ENCODE results near the gene CHRNB4. TPM values are rescaled to one million over a fixed set of nuclear protein-coding genes. Genes with fewer than 3 reads are reported as not detected.

CHRNB4 gene, protein sequence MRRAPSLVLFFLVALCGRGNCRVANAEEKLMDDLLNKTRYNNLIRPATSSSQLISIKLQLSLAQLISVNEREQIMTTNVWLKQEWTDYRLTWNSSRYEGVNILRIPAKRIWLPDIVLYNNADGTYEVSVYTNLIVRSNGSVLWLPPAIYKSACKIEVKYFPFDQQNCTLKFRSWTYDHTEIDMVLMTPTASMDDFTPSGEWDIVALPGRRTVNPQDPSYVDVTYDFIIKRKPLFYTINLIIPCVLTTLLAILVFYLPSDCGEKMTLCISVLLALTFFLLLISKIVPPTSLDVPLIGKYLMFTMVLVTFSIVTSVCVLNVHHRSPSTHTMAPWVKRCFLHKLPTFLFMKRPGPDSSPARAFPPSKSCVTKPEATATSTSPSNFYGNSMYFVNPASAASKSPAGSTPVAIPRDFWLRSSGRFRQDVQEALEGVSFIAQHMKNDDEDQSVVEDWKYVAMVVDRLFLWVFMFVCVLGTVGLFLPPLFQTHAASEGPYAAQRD
- not detected in 2 replicates for total RNA-seq

DNA sequence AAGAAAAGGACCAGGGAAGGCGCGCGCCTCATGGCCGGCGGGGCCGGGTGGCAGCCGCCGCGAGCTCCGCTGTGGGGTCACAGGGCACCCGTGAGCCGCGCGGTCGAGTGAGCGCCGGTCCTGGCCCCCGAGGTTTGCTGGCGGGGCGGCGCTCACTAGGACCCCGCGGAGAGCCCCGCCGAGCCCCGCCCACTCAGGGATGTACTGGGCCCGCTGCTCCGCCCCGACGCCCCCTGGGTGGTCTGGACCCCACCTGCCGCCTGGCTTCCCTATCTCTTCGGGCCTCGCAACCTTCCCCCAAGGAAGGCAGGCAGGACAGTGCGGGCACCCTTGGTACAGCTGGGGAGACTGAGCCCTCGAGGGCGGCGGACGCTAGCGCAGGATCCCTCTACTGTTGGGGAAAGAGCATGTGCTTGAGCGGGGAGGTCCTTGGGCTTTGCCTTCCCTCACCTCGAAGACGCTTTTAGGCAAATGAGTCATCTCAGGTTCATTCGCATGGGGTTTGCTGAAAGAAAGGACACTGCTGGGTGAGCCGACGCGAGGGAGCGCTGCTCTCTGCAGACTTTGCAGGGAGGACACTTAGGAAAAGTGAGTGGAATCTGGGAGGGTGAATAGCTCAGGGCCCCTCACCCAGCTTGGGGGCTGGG, at the start of gene CHRNB4:
TSS of gene CHRNB4 (minus strand) at position 109 of the 647 bp plus-strand sequence. CDS start at position 32, 77 bp downstream.

DNA sequence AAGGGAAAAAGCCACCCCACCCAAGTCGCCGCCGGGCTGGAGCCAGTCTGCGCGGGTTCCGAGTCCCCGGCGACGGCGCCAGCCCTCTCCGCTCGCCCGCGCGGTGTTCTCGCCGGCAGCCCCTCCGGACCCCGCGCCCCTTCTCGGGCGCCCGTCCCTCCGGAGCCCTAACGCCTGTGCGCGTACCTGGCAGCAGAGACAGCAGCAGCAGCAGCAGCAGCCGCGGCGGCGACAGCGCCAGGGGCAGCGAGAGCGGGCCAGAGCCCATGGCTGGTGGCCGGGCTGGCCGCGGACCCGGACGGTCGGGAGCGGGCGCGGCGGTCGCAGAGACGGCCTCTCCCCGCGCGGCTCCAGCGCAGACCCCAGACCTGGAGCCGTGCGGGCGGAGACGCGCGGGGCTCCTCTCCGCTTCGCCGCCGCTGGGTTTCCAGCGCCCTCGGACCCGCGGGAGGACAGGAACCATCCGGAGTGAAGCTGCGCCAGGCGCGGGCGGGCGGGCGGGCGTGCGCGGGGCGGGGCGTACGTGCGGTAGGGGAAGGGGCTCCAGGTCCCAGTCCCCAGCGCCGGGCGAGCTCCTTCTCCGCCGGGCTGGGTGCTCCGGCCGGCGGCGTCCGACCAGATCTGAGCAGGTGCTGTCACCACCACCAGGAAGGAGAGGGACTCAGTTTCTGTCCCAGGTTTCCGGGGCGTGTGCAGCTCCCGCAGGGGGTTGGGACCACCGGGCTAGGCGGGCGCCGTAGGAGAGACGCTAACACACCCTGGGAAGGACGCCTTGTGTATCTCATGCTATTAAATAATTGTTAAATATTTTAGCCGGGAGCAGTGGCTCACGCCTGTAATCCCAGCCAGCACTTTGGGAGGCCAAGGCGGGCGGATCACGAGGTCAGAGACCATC, 20.2 kb downstream of the CHRNB4 start, which contains the start of gene CHRNA3:
TSS of gene CHRNA3 (minus strand) at position 470 of the 895 bp plus-strand sequence. CDS start at position 268, 202 bp downstream.

Other genes starting within 250 kb of the CHRNB4 start
- gene IREB2, start 203.0 kb downstream of the CHRNB4 start, total RNA-seq = 13.8 and 20.7 TPM in 2 replicates
- gene HYKK, start 133.6 kb downstream of the CHRNB4 start, total RNA-seq = 2.0 and 5.3 TPM in 2 replicates
- gene PSMA4, start 100.8 kb downstream of the CHRNB4 start, total RNA-seq = 134 and 156 TPM in 2 replicates
- gene CHRNA5, start 75.7 kb downstream of the CHRNB4 start, total RNA-seq = 0.26 and 0.35 TPM in 2 replicates
- not detected in 2 replicates for gene CHRNA3, start 20.2 kb downstream of the CHRNB4 start, total RNA-seq
- 28.6 and 30.8 TPM in 2 replicates for gene ADAMTS7, start 170.3 kb upstream of the CHRNB4 start, total RNA-seq
- 263 and 309 TPM in 2 replicates for gene MORF4L1, start 231.7 kb upstream of the CHRNB4 start, total RNA-seq

All from pericardium fibroblast (primary cell).